T-helper 2 cell (primary cell): ENCODE data around the gene PPIL3.

Experiments
- DNase-seq, 5 experiments: peaks; one replicate each; pipeline versions ENCODE4 v3.0.0 to v3.0.0-alpha.2; 2012 to 2022

The PPIL3 gene

DNA sequence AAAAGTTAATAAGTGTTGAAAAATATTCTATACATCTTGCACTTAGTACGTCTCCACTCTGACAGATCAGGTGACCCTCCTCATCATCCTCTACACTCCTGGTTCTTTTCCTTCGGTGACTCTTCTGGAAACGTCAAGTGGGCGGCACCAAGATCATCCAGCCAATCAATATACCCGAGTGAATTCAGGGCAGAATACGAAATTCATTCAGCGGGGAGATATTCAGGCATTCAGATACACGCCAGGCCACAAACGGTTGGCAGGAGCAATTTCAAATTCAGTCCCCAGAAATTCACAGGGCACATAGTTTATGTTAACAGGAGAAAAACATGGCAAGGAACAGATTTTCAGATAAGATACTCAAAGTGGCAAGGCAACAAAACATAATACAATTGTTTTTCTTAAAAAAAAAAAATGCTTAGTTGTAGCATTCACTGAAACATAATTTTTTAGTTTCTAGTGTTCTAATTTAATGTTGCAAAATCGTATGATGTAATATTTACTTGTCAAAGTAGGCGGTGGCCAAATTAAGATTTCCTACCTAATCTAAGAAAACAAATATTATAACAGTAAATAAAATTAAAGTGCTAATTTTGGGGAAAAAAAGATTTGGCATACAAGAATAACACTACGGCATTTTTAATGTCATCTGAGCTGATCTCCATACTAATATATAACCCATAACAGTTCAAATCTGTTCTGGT is 28.6 kb downstream of the PPIL3 start:
- DNase-seq: peak in 1 of 5 experiments; percentile 19

GRCh38 chr2:200856806-200857205 is 32.1 kb downstream of the PPIL3 start:
- DNase-seq: no peak

DNA sequence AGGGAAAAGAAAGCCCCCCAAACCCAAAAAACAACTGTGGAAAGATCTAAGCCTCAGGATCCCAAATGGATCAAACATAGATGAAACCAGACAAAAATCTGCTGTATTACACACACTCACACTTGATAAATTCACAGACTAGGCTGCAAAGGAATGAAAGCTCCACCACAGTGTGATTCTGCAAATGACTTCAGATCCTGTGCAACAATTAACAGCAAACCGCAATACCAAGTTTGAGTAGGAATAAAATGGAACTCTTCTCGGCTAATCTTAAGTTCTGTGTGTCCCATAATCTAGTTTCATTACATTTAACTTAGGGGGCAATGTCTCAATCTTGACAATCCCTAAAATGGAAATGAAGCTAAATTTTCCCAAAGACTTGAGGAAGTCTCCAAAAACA is 36.3 kb downstream of the PPIL3 start:
- no peak for DNase-seq

- no peak for DNase-seq
Measured at GRCh38 chr2:200851398-200852248, 37.3 kb downstream of the PPIL3 start.

GRCh38 chr2:200850512-200851256 is 38.2 kb downstream of the PPIL3 start:
- DNase-seq: no peak

GRCh38 chr2:200847939-200848338 is 40.9 kb downstream of the PPIL3 start:
- DNase-seq: no peak

- DNase-seq: no peak
Measured at GRCh38 chr2:200847269-200847668, 41.6 kb downstream of the PPIL3 start.

GRCh38 chr2:200845669-200846325 is 43.1 kb downstream of the PPIL3 start:
- no peak for DNase-seq

- DNase-seq: no peak
Measured at GRCh38 chr2:200845194-200845593, 43.7 kb downstream of the PPIL3 start.

- DNase-seq: no peak
Measured at GRCh38 chr2:200843993-200844948, 44.6 kb downstream of the PPIL3 start.

DNA sequence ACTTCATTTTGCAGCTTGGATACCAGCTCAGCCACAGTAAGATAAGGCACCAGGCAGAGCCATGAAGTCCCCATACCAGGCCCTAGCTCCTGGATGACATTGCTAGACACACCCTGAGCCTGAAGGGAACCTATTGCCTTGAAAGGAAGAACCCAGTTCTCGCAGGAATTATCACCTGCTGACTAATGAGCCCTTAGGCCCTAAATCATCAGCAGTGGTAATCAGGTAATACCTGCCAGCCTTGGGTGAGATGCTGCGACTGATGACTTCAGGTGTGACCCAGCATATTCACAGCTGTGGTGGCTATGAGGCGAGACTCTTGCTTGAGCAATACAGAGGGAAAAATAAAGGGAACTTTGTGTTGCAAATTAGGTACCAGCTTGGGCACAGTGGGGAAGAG is 49.4 kb downstream of the PPIL3 start:
- DNase-seq: no peak

DNA sequence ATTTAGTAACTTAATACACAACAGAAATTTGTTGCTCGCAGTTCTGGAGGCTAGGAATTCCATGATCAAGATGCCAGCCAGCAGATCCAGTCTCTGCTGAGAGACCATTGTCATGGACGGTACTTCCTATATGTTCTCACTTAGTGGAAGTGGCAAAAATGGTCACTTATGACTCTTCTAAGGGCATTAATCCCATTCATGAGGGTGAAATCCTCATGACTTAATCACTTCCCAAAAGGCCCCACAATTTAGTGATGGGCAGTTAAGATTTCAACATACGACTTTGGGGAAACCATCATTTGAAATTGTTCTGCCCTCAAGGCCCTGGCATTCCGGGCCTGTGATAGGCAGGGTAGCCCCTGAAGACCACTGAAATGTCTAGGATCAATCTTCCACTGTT is 54.2 kb downstream of the PPIL3 start:
- no peak for DNase-seq

DNA sequence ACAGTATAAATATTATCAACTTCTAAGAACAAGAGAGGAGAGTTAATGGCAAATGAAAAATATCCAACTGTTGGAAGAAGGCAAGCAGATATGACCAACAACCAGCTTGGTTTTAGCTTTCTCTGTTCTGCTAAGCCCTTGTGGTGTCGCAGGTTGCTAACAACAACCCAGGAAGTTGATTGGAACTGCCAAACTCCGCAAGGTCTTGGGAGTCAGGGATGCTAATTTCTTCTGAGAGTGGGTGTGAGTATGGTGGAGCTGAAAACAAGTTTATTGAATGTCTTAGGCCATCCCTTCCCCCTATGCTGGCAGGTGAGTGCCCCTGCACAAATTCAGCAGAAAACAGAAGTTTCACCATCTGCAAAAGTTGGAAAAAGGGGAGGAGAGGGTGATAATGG is 59.6 kb downstream of the PPIL3 start:
- DNase-seq: no peak

DNA sequence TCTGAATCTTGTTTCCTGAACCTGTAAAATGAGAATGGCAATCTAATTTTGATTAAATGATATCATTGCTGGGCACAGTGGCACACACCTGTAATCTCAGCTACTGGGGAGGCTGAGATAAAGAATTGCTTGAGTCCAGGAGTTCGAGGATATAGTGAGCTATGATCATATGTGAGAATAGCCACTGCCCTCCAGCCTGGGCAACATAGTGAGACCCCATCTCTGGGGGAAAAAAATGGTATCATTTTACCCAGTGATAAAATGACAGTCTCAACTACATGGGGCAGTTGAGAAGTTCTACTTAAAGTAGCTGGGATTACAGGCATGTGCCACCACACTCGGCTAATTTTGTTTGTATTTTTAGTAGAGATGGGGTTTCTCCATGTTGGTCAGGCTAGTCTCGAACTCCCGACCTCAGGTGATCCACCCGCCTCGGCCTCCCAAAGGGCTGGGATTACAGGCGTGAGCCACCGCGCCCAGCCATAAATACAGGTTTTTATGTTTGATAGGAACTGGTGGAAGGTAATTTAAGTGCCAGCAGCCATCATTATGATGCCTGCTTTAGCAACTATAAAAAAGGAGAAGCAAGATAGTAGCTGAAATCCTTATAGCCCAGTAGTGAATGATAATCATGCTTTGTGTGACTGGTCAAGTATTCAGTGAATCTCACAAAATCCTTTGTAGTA is 60.2 kb downstream of the PPIL3 start:
- no peak for DNase-seq

DNA sequence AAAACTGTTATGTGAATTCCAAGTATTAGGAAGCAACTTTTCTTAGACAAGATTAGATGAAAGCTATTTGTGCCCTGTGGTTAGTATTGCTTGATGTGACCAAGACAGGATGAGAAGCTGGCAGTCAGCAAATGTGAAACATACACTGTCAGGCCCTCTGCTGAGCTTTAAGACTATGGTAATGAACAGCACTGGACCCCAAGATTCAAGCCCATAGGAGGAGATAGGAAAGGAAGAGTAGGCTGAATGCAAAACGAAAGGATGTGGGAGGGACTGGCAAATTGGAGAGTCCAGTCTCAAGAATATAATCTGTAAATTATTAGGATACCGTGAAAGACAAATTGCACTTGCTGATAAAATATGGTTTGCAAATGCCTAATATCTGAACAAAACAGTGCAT is 60.8 kb downstream of the PPIL3 start:
- DNase-seq: no peak

- DNase-seq: no peak
Measured at GRCh38 chr2:200821686-200822245, 67.1 kb downstream of the PPIL3 start.
